ENCODE measurements around the gene SIGMAR1.

SIGMAR1 gene

GRCh38 chr9:34637356-34638137 lies at the start of gene SIGMAR1:
SIGMAR1 (minus strand) TSS chr9:34637787; CDS start chr9:34637697, 90 bp downstream.
- TF ChIP-seq, protein P1, sequence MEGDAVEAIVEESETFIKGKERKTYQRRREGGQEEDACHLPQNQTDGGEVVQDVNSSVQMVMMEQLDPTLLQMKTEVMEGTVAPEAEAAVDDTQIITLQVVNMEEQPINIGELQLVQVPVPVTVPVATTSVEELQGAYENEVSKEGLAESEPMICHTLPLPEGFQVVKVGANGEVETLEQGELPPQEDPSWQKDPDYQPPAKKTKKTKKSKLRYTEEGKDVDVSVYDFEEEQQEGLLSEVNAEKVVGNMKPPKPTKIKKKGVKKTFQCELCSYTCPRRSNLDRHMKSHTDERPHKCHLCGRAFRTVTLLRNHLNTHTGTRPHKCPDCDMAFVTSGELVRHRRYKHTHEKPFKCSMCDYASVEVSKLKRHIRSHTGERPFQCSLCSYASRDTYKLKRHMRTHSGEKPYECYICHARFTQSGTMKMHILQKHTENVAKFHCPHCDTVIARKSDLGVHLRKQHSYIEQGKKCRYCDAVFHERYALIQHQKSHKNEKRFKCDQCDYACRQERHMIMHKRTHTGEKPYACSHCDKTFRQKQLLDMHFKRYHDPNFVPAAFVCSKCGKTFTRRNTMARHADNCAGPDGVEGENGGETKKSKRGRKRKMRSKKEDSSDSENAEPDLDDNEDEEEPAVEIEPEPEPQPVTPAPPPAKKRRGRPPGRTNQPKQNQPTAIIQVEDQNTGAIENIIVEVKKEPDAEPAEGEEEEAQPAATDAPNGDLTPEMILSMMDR (IDR thresholded peaks at IDR 0.05; ENCODE audit: extremely low read depth, insufficient read depth, missing control alignments): no peak
- in situ Hi-C loops (cut with MboI; ENCODE audit: low pct_unique_long_range_greater_than_20kb, low sequenced_read_pairs, unreplicated experiment): no loop called here
- peak; percentile 95 for DNase-seq (ENCODE audit: low spot score)

DNA sequence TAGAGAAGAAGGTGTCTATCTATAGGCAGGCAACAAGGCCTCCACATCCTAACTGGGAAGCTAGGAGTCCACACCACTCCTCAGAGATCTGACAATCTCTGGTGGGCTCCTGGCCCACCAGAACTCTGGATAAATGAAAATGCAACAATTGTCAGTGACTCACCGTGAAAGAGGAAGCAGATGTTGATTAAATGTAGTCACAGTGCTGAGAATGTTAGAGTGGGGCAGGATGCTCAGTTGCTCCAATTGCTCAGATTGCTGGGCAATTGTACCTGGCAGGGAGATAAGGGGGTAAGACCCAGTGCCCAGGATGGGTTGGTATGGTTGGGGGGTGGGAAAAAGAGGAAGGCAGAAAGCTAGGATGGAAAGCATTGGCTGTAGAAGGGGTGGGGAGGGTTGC lies 49.1 kb upstream of the SIGMAR1 start:
- in situ Hi-C loops (cut with MboI; ENCODE audit: low pct_unique_long_range_greater_than_20kb, low sequenced_read_pairs, unreplicated experiment): no loop called here
- no peak for DNase-seq (ENCODE audit: low spot score)
- TF ChIP-seq, protein P1 (IDR thresholded peaks at IDR 0.05; ENCODE audit: extremely low read depth, insufficient read depth, missing control alignments): no peak

DNA sequence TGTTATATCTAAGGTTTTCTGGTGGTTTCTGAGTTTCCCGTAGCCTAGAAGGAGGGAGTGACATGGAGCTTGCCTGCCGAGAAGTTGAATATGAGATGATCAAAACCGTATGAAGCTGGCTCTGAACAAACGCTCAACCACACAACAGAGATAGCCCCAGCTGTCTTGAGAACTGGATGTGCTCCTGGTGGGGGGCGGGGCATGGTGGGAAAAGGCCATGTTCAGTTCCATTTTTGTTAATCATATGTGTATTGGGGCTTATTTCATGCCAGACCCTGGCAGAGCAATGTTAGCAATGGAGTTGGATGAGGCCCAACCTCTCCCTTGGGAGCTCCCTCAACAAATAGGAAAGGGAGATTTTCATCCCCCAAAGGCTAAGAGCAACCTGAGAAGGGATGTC lies 48.6 kb upstream of the SIGMAR1 start:
- TF ChIP-seq, protein P1 (IDR thresholded peaks at IDR 0.05; ENCODE audit: extremely low read depth, insufficient read depth, missing control alignments): no peak
- in situ Hi-C loops (cut with MboI; ENCODE audit: low pct_unique_long_range_greater_than_20kb, low sequenced_read_pairs, unreplicated experiment): no loop called here

GRCh38 chr9:34685591-34685990 lies 48.0 kb upstream of the SIGMAR1 start:
- DNase-seq (ENCODE audit: low spot score): no peak
- in situ Hi-C loops (cut with MboI; ENCODE audit: low pct_unique_long_range_greater_than_20kb, low sequenced_read_pairs, unreplicated experiment): no loop called here
- TF ChIP-seq, protein P1 (IDR thresholded peaks at IDR 0.05; ENCODE audit: extremely low read depth, insufficient read depth, missing control alignments): no peak

More for the DNA sequence above, 48.6 kb upstream of the SIGMAR1 start:
- no peak for DNase-seq (ENCODE audit: low spot score)

DNA sequence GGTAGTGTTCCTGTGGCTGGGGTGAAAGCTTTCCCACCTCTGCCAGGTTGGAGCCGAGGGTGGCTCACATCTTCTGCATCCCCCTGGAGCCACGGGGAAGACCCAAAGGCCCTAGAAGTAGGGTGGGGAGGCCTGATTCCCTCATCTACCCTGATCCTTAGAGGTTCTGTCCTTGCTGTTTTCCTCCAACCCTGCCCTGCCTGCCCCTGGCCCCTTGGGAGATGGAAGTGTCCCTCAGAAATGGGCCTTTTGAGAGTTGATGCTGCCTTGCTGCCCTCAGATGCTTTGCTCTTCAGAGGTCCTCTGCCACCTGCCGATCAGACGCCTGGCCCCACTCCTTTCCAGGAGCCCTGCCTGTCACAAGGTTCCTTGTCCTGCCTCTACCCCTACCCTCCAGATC lies 47.2 kb upstream of the SIGMAR1 start:
- in situ Hi-C loops (cut with MboI; ENCODE audit: low pct_unique_long_range_greater_than_20kb, low sequenced_read_pairs, unreplicated experiment): no loop called here
- TF ChIP-seq, protein P1 (IDR thresholded peaks at IDR 0.05; ENCODE audit: extremely low read depth, insufficient read depth, missing control alignments): no peak
- DNase-seq (ENCODE audit: low spot score): no peak

DNA sequence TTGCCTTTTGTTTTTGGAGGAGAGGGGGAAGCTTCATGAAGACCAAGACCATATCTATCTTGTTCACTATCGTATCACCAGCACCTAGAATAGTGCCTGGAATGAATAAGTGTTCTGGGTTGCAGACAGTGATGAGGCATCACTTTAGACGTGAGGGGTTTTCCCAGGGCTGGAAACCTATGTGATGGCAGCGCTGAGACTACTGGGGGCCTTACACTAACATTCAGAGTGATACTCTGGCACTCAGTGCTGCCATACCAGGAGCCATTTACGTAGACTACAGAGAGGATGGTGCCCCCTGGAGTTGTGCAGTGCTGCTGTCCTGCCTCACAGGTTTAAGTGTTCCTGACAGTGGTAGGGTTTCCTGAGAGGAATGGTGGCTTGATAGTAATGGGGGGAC lies 46.6 kb upstream of the SIGMAR1 start:
- in situ Hi-C loops (cut with MboI; ENCODE audit: low pct_unique_long_range_greater_than_20kb, low sequenced_read_pairs, unreplicated experiment): no loop called here
- no peak for DNase-seq (ENCODE audit: low spot score)
- TF ChIP-seq, protein P1 (IDR thresholded peaks at IDR 0.05; ENCODE audit: extremely low read depth, insufficient read depth, missing control alignments): no peak

All from GM13977 (cell line).